Fibroblast of peridontal ligament (primary cell): ENCODE results near the gene TIE1.

Experiments used
- DNase-seq: peaks from one replicate; pipeline ENCODE4 v3.0.0-alpha.2; 2010; ENCODE audit errors: extremely low read depth

TIE1 gene

GRCh38 chr1:43338001-43338400, 37.2 kb downstream of the TIE1 start:
- no peak for DNase-seq

GRCh38 chr1:43339584-43340232, 38.9 kb downstream of the TIE1 start:
- DNase-seq = no peak

DNA sequence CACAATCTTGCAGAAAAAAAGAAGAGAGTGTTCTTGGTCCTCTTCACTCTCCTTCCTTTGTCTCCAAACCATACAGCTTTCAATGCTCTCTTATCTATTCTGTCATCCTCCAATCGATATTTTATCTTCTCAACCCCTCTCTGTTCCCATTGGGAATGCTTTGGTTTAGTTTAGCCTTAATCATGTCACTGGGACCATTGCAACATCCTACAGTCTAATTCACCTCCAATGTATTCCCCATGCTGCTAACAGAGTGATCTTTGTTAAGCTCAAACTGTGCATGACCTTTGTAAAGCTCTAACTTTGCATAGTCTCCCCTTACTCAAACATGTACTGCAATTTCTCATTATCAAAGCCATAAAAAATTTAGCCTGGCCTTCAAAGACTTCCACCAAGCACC, 39.8 kb downstream of the TIE1 start:
- DNase-seq = no peak

GRCh38 chr1:43344267-43344850, 43.6 kb downstream of the TIE1 start:
- DNase-seq = no peak

DNA sequence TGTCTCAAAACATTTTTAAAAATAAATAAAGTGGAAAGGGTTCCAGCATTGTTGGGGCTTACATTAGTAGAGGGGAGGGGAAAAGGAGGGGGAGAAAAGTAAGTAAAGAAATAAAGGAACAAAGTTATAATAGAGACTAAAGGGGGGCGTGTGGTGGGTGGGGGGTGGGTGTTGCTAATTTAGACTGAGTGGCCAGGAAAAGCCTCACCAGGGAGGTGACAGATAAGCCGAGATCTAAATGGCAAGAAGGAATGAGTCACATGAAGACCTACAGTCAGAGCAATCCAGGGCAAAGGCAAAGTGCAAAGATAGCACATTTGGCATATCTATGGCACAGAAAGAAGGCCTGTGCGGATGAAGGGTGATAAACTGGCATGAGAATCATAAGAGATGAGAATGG, 44.3 kb downstream of the TIE1 start:
- no peak for DNase-seq

GRCh38 chr1:43346636-43347035, 45.9 kb downstream of the TIE1 start:
- DNase-seq = no peak

GRCh38 chr1:43348343-43348808, 47.6 kb downstream of the TIE1 start:
- DNase-seq = no peak

- DNase-seq = no peak
These were observed 48.2 kb downstream of the TIE1 start for GRCh38 chr1:43348809-43349593.

DNA sequence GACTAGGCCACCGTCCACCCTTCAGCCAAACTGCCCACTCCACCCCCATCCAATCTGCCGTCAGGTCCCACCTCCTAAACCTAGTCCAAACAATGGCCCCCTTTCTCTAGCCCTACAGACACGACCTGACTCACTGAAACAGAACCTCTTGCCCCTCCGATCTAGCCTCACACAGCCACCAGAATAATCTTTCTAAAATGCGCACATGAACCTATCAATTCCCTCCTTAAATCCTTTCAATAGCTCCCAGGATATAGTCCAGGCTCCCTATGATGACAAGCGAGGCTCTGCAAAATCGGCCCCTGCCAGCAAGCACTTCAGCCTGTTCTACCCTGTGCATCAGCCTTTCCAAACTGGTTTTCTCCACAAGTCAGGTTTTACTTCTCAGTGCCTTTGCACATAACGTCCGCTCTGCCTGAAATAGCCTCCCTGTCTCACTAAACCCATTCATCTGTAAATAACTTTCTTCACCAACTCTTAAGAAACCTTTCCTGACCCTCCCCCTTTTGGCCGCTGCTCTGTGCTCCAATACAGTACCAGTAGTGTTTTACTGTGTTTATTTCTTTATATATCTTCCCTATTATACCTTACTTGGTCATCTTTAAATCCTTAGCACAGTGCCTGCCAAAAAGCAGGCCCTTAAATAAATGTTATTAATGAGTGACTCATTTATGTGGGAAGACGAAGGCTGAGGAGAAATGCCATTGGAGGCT, 49.0 kb downstream of the TIE1 start:
- no peak for DNase-seq

DNA sequence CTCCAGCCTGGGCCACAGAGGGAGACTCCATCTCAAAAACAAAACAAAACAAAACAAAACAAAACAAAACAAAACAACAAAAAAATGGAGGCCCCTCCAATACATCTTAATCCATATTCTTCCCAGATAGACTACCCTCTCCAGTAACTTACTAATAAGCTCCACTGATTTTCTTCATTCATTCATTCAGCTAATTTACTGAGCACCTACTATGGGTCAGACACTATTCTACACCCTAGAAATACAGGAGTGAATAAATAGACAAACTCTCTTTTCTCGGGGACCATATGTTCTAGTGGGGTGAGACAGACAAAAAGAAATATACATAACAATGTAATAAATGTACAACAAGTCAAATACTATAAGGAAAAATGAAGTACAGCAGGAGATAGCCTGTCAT, 50.2 kb downstream of the TIE1 start:
- no peak for DNase-seq

DNA sequence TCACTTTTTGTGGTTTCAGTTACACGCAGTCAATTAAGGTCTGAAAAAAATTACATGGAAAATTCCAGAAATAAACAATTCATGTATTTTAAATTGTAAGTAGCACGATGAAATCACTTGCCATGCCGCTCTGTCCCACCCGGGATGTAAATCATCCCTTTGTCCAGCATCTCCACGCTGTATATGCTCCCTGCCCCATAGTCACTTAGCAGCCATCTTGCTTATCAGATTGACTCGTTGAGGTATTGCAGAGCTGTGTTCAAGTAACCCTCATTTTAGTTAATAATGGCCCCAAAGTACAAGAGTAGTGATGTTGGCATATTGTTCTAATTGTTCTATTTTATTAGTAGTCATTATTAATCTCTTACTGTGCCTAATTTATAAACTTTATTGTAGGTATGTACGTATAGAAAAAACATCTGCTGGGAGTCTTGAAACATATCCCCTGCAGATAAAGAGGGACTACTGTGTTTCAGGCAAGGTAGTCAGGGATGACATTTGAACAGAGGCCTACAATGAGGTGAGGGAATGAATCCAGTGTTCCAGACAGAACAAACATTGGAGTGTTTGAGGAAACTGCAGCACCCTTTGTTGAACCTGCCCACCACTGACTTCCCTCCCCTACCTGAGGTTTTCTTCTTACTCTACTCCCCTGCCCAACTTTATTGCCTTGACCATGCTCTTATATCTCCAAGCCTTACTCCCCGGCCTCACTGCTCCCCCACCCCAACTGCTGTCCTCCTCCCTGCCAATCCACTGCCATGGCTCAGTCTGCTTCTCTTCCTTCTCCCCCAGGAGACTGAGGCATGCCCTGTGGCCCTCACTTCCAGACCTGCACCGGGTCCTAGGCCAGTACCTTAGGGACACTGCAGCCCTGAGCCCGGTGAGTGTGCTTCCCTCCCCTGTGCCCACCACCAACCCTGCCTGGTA, 50.9 kb downstream of the TIE1 start:
- no peak for DNase-seq

DNA sequence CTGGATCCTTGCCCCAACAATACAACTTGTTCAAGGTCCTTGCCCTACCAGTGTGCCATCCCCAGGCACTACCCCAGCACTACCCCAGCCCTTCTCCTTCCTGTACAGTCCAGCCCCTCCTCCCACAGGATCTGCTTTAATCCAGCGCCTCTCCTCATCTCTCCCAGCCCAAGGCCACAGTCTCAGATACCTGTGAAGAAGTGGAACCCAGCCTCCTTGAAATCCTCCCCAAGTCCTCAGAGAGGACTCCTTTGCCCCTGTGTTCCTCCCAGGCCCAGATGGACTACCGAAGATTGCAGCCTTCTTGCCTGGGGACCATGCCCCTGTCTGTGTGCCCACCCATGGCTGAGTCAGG, 51.5 kb downstream of the TIE1 start:
- DNase-seq = no peak

DNA sequence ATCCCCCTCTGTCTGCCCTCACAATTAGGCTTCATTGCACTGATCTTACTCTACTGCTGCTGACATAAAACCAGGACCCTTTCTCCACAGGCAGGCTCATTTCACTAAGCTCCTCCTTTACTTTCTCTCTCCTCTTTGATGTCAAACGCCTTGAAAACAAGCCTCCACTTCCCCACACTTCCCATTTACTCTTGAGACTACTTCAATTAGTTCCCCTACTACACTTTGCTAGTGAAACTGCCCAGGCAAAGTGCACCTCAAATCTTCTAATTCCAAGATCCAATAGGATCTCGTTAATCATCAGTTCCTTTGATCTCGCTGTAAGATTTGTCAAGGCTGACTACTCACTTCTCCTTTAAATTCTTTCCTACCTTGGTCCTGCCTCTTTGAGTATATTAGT, 52.1 kb downstream of the TIE1 start:
- DNase-seq = no peak

GRCh38 chr1:43354471-43354870, 53.7 kb downstream of the TIE1 start:
- no peak for DNase-seq

DNA sequence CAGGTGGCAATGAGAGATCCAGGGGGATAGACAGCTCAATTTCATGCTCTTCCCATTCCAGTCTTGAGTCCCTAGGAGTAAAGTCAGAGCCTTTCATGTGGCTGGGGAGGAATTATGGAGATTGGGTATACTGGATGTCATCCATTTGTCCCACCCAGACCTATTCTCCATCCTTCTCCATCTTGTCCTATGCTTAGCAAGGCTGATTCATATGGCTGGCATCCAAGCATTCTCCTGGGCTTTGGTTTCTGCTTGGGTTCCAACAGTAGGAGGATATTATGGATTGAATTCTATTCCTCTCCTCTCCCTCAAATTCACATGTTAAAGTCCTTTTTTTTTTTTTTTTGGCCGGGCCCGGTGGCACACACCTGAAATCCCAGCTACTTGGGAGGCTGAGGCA, 54.2 kb downstream of the TIE1 start:
- peak; percentile 41 for DNase-seq

DNA sequence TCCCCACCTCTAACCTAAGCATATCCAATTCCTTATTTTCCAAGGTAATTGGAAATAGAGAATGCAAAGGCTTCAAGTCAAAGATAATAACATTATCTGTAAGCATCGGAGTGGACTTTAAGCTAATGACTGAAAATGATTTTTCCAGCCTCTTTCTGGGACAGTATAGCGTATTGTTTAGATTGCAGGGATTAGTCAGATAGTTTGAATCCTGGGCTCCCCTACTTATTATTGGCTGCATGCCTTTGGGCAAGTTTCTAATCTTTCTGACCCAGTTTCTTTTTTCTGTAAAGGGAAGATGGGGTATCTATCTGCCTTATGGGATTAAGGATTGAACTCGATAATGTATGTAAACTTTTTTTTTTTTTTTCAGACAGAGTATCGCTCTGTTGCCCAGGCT, 56.5 kb downstream of the TIE1 start:
- peak; percentile 23 for DNase-seq

DNA sequence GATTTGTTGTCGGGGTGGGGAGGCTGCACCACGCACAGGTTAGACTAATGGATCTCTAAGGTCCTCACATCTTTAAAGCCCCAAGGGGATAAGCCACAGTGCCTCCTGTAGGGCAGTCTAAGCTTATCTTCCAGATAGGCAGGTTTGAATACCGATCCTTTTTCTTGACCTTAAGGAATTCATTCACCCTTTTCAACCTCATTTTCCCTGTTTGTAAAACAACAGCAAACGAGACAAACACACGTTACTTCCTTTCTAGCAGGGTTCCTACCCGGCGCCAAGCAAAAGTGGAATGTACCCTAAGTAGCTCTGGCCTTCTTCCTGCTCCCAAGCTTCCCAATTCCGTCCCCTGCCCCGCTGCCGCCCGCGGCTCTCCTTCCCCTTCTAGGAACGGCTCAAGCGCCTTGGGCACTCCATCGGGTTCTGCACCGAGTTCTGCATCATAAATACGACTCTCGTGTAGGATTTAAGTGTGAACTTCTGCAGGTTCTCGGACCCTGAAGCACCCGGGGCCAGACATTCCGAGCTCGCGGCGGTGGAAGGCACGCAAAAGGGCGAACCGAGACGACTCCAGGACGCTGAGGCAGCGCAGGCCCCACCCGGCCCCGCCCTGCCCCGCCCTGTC, 57.5 kb downstream of the TIE1 start:
- peak; percentile 42 for DNase-seq

GRCh38 chr1:43358746-43359693, 58.2 kb downstream of the TIE1 start, which contains the start of gene CDC20:
Gene CDC20 (plus strand): TSS chr1:43358981. CDS start chr1:43359216, 235 bp downstream.
- DNase-seq = peak; percentile 92

DNA sequence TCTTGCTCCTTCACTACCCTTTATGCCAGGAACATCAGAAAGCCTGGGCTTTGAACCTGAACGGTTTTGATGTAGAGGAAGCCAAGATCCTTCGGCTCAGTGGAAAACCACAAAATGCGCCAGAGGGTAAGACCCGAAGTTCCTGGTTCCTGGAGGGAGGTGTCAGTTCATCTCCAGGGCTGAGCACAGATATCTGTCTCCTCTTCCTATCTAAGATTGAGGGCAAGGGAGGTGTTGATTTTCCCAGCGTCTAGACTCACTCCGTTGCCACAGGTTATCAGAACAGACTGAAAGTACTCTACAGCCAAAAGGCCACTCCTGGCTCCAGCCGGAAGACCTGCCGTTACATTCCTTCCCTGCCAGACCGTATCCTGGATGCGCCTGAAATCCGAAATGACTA, 58.9 kb downstream of the TIE1 start:
- no peak for DNase-seq

DNA sequence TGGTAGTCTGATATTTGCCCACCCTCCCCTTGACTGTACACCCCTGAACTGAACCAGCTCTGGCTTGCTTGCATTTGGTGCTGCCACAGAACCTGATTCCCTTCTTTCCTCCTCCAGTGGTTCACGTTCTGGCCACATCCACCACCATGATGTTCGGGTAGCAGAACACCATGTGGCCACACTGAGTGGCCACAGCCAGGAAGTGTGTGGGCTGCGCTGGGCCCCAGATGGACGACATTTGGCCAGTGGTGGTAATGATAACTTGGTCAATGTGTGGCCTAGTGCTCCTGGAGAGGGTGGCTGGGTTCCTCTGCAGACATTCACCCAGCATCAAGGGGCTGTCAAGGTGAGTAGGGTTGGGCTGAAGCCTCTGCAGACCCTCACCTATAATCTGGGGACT, 59.8 kb downstream of the TIE1 start:
- DNase-seq = no peak
